B cell (primary cell): ENCODE measurements around the gene RAMAC.

Source experiments
- EZH2 ChIP-seq: IDR thresholded peaks from 2 replicates; pipeline ENCODE4 v1.6.1; 2012; ENCODE audit warnings: borderline replicate concordance, low read depth, mild to moderate bottlenecking, moderate library complexity, low read length; ENCODE audit not compliant: insufficient read depth, poor library complexity, severe bottlenecking
- TF ChIP-seq, protein P1 (sequence below): fragments of 200-600 bp; IDR thresholded peaks from one replicate; pipeline ENCODE4 v1.8.0; 2022; ENCODE audit warnings: antibody characterized with exemption, mild to moderate bottlenecking

DNA sequence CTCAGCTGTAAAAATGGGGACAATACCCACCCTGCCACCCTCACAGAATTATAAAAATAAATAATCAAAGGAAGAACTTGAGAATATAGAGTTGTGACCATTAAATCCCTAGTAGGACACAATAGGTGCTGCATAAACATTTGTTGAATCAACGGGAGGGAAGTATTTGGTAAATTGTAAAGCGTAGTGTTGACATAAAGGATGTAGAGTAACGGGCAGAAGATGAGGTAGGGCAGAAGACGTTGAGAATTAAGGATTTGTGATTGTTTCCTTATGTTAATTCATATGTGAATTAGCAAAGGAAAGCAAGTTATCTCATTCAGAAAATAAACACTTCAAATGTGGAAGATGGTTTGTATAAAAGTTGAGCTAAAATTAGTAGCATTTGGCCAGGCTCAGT lies 7.1 kb downstream of the RAMAC start:
- TF ChIP-seq, protein P1, sequence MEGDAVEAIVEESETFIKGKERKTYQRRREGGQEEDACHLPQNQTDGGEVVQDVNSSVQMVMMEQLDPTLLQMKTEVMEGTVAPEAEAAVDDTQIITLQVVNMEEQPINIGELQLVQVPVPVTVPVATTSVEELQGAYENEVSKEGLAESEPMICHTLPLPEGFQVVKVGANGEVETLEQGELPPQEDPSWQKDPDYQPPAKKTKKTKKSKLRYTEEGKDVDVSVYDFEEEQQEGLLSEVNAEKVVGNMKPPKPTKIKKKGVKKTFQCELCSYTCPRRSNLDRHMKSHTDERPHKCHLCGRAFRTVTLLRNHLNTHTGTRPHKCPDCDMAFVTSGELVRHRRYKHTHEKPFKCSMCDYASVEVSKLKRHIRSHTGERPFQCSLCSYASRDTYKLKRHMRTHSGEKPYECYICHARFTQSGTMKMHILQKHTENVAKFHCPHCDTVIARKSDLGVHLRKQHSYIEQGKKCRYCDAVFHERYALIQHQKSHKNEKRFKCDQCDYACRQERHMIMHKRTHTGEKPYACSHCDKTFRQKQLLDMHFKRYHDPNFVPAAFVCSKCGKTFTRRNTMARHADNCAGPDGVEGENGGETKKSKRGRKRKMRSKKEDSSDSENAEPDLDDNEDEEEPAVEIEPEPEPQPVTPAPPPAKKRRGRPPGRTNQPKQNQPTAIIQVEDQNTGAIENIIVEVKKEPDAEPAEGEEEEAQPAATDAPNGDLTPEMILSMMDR = no peak
- no peak for TF ChIP-seq EZH2
